Neural crest cell (in vitro differentiated cells): ENCODE data around the gene ZDHHC21. TPM values are rescaled to one million over a fixed set of nuclear protein-coding genes. Genes with fewer than 3 reads are reported as not detected.
A peak's percentile ranks its signal among the peaks of the same experiment; 100 is the strongest.

Experiments used
- DNase-seq: peaks from one replicate; pipeline ENCODE4 v3.0.0; 2021; ENCODE audit warnings: low read depth, mixed read lengths, low spot score
- H3K27ac Mint-ChIP-seq: one replicate; pipeline ENCODE4 v1.8.0; 2021; ENCODE audit warnings: mild to moderate bottlenecking, mixed read lengths; ENCODE audit not compliant: unreplicated experiment
- H3K27me3 Mint-ChIP-seq: 2 replicates; pipeline ENCODE4 v1.8.0; 2021; ENCODE audit warnings: low read depth, mild to moderate bottlenecking, mixed read lengths
- H3K36me3 Mint-ChIP-seq: 2 replicates; pipeline ENCODE4 v1.8.0; 2021; ENCODE audit warnings: low read depth, mild to moderate bottlenecking, mixed read lengths
- H3K4me1 Mint-ChIP-seq: 2 replicates; pipeline ENCODE4 v1.8.0; 2021; ENCODE audit warnings: mixed read lengths
- H3K4me3 Mint-ChIP-seq: one replicate; pipeline ENCODE4 v1.8.0; 2021; ENCODE audit warnings: mild to moderate bottlenecking, mixed read lengths
- H3K9me3 Mint-ChIP-seq: 2 replicates; pipeline ENCODE4 v1.8.0; 2021; ENCODE audit warnings: mixed read lengths
- CTCF ChIP-seq: fragments of 200-600 bp; sonication (generic); conservative IDR thresholded peaks from 2 replicates; pipeline ENCODE4 v1.5.0; 2021; ENCODE audit warnings: antibody characterized with exemption, mild to moderate bottlenecking
- total RNA-seq: library from RNA; stranded (reverse); gene quantifications from 2 replicates; pipeline ENCODE4 v1.2.1, GENCODE V29; 2021

Gene ZDHHC21
- total RNA-seq, 1 donor from 2014 or later: 13.2 TPM

GRCh38 chr9:14563902-14564624, 129.2 kb downstream of the ZDHHC21 start:
- Mint-ChIP-seq H3K4me3 (no peak overlapping the region), H3K9me3 (peaks cover 1% of the 10 kb centered on the region), H3K4me1 (peaks cover 24% of the 10 kb centered on the region), H3K27me3 (no peaks in the 10 kb centered on the region), H3K27ac (peak overlapping the region; percentile 61), H3K36me3 (no peaks in the 10 kb centered on the region)
- DNase-seq: no peak
- TF ChIP-seq CTCF: no peak

- Mint-ChIP-seq H3K4me3 (no peak overlapping the region), H3K27me3 (no peaks in the 10 kb centered on the region)
Observed at GRCh38 chr9:14561929-14562405, 131.3 kb downstream of the ZDHHC21 start.

More at GRCh38 chr9:14561929-14562405, 131.3 kb downstream of the ZDHHC21 start:
- H3K9me3 Mint-ChIP-seq: peaks cover 2% of the 10 kb centered on the region
- no peaks in the 10 kb centered on the region for H3K36me3 Mint-ChIP-seq
- peak overlapping the region; percentile 16 for H3K27ac Mint-ChIP-seq
- TF ChIP-seq CTCF: no peak
- peaks cover 24% of the 10 kb centered on the region for H3K4me1 Mint-ChIP-seq
- no peak for DNase-seq

Other genes with a start within 250 kb of the ZDHHC21 start
- gene CER1, start 29.3 kb upstream of the ZDHHC21 start, total RNA-seq: 0.32 and 0.40 TPM in 2 replicates
- 57.5 and 57.7 TPM in 2 replicates for gene FREM1, start 217.0 kb upstream of the ZDHHC21 start, total RNA-seq